ENCODE data around the gene PCBD2.

Gene PCBD2

GRCh38 chr5:134889335-134889734, 15.6 kb upstream of the PCBD2 start:
- no peak for DNase-seq (ENCODE audit: low read depth)
- TF ChIP-seq, protein P1, sequence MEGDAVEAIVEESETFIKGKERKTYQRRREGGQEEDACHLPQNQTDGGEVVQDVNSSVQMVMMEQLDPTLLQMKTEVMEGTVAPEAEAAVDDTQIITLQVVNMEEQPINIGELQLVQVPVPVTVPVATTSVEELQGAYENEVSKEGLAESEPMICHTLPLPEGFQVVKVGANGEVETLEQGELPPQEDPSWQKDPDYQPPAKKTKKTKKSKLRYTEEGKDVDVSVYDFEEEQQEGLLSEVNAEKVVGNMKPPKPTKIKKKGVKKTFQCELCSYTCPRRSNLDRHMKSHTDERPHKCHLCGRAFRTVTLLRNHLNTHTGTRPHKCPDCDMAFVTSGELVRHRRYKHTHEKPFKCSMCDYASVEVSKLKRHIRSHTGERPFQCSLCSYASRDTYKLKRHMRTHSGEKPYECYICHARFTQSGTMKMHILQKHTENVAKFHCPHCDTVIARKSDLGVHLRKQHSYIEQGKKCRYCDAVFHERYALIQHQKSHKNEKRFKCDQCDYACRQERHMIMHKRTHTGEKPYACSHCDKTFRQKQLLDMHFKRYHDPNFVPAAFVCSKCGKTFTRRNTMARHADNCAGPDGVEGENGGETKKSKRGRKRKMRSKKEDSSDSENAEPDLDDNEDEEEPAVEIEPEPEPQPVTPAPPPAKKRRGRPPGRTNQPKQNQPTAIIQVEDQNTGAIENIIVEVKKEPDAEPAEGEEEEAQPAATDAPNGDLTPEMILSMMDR (IDR thresholded peaks at IDR 0.05; ENCODE audit: low read depth, low read length): no peak
- TF ChIP-seq, protein P2, sequence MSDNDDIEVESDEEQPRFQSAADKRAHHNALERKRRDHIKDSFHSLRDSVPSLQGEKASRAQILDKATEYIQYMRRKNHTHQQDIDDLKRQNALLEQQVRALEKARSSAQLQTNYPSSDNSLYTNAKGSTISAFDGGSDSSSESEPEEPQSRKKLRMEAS (IDR thresholded peaks at IDR 0.05; ENCODE audit: low read depth, low read length): no peak
- TF ChIP-seq MYC (IDR thresholded peaks at IDR 0.05; ENCODE audit: low read depth, low read length): no peak
- no peak overlapping the region for H3K4me3 ChIP-seq (ENCODE audit: low read depth, low read length)

- DNase-seq (ENCODE audit: low read depth): no peak
- no peak overlapping the region for H3K4me3 ChIP-seq (ENCODE audit: low read depth, low read length)
- TF ChIP-seq, protein P2 (IDR thresholded peaks at IDR 0.05; ENCODE audit: low read depth, low read length): no peak
- TF ChIP-seq POLR2A (IDR thresholded peaks at IDR 0.05; ENCODE audit: extremely low read depth, insufficient read length): no peak
- TF ChIP-seq, protein P1 (IDR thresholded peaks at IDR 0.05; ENCODE audit: low read depth, low read length): no peak
- TF ChIP-seq MYC (IDR thresholded peaks at IDR 0.05; ENCODE audit: low read depth, low read length): no peak
Observed at GRCh38 chr5:134891473-134891872, 13.5 kb upstream of the PCBD2 start.

- no peak for DNase-seq (ENCODE audit: low read depth)
- H3K4me3 ChIP-seq (ENCODE audit: low read depth, low read length): no peak overlapping the region
- TF ChIP-seq, protein P2 (IDR thresholded peaks at IDR 0.05; ENCODE audit: low read depth, low read length): no peak
Observed at GRCh38 chr5:134892282-134892681, 12.6 kb upstream of the PCBD2 start.

- H3K4me3 ChIP-seq (ENCODE audit: low read depth, low read length): no peak overlapping the region
- TF ChIP-seq, protein P1 (IDR thresholded peaks at IDR 0.05; ENCODE audit: low read depth, low read length): no peak
- TF ChIP-seq, protein P2 (IDR thresholded peaks at IDR 0.05; ENCODE audit: low read depth, low read length): no peak
- no peak for TF ChIP-seq MYC (IDR thresholded peaks at IDR 0.05; ENCODE audit: low read depth, low read length)
- no peak for TF ChIP-seq POLR2A (IDR thresholded peaks at IDR 0.05; ENCODE audit: extremely low read depth, insufficient read length)
- DNase-seq (ENCODE audit: low read depth): no peak
Observed at GRCh38 chr5:134892926-134893325, 12.0 kb upstream of the PCBD2 start.

DNA sequence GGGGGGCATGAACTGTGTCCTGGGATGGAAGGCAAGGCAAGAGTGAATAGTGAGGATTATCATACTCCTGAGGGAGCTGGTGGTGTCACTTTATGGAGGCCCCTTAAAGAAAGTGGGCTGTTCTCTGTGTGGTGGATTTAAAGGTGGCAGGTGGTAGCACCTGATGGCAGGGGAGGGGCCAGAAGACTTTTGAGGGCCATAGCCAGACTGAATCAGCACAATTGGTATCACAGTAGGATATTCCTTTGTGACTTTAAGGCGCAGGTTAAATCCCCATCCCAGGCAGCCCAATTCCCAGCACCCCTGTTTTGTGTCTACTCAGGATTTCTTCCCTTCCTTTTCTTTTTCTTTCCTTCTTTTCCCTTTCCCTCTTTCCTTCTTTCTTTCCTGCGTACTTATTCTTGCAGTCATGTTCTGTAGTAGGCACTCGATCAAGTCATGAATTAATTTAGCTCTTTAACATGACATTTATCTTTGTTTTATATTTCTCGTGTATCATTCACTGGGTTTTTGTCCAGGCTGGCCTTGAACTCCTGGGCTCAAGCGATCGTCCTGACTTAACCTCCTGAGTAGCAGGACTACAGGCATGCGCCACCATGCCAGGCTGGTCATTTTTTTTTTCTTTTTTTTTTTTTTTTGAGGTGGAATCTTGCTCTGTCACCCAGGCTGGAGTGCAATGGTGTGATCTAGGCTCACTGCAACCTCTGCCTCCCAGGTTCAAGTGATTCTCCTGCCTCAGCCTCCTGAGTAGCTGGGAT, 11.0 kb upstream of the PCBD2 start:
- TF ChIP-seq POLR2A (IDR thresholded peaks at IDR 0.05; ENCODE audit: extremely low read depth, insufficient read length) (no peak), MYC (IDR thresholded peaks at IDR 0.05; ENCODE audit: low read depth, low read length) (no peak)
- TF ChIP-seq, protein P2 (IDR thresholded peaks at IDR 0.05; ENCODE audit: low read depth, low read length): no peak
- TF ChIP-seq, protein P1 (IDR thresholded peaks at IDR 0.05; ENCODE audit: low read depth, low read length): no peak
- H3K4me3 ChIP-seq (ENCODE audit: low read depth, low read length): no peak overlapping the region
- DNase-seq (ENCODE audit: low read depth): no peak

GRCh38 chr5:134902071-134902801, 2.7 kb upstream of the PCBD2 start:
- peak; percentile 75 for DNase-seq (ENCODE audit: low read depth)
- TF ChIP-seq MYC (IDR thresholded peaks at IDR 0.05; ENCODE audit: low read depth, low read length) (peak; percentile 97), POLR2A (IDR thresholded peaks at IDR 0.05; ENCODE audit: extremely low read depth, insufficient read length) (no peak)
- TF ChIP-seq, protein P2 (IDR thresholded peaks at IDR 0.05; ENCODE audit: low read depth, low read length): peak; percentile 92
- TF ChIP-seq, protein P1 (IDR thresholded peaks at IDR 0.05; ENCODE audit: low read depth, low read length): no peak
- no peak overlapping the region for H3K4me3 ChIP-seq (ENCODE audit: low read depth, low read length)

Data from NB4 (cell line).